Kidney (tissue), 22 donors: ENCODE results near the gene SGIP1. TPM values are rescaled to one million over a fixed set of nuclear protein-coding genes. Genes with fewer than 3 reads are reported as not detected.

Experiments used
- DNase-seq, 5 donors: peaks; one replicate each; pipeline ENCODE4 v3.0.0-alpha.2; 2013 to 2020
- FAIRE-seq: peaks from 2 replicates; lab custom pipeline; 2012; peaks lifted over from hg19 to GRCh38; lab: Jason Lieb, UNC
- H3K27ac ChIP-seq, 2 donors: one replicate each; pipeline ENCODE4 v1.7.0; 2013; ENCODE audit warnings: low read depth in 2 of 2, low read length in 2 of 2, inconsistent platforms in 1 of 2
- H3K27me3 ChIP-seq: one replicate; pipeline ENCODE4 v1.7.1; 2013; ENCODE audit warnings: low read length, inconsistent platforms; ENCODE audit not compliant: control insufficient read depth, insufficient read depth
- H3K36me3 ChIP-seq, 3 donors: one replicate each; pipeline versions ENCODE4 v1.7.0 to v1.7.1; 2013; ENCODE audit warnings: low read length in 3 of 3, control low read depth in 1 of 3, inconsistent platforms in 1 of 3; ENCODE audit not compliant: insufficient read depth in 3 of 3, control insufficient read depth in 2 of 3
- H3K4me1 ChIP-seq, 3 donors: one replicate each; pipeline versions ENCODE4 v1.7.0 to v1.7.1; 2013; ENCODE audit warnings: low read length in 3 of 3, inconsistent platforms in 1 of 3, low read depth in 1 of 3; ENCODE audit not compliant: control insufficient read depth in 2 of 3, insufficient read depth in 2 of 3
- H3K4me3 ChIP-seq, 3 donors: one replicate each; pipeline versions ENCODE4 v1.7.0 to v1.8.1; 2013; ENCODE audit warnings: low read length in 3 of 3, control low read depth in 1 of 3, inconsistent platforms in 1 of 3
- H3K9ac ChIP-seq, 3 donors: one replicate each; pipeline versions ENCODE4 v1.7.0 to v1.7.1; 2013; ENCODE audit warnings: low read length in 3 of 3, control low read depth in 1 of 3, inconsistent platforms in 1 of 3
- H3K9me3 ChIP-seq, 3 donors: one replicate each; pipeline versions ENCODE4 v1.7.0 to v1.7.1; 2013; ENCODE audit warnings: low read length in 3 of 3, control low read depth in 1 of 3, inconsistent platforms in 1 of 3; ENCODE audit not compliant: control insufficient read depth in 2 of 3, insufficient read depth in 1 of 3
- intact Hi-C: fragments of 100-400 bp; cut with DNase I; formaldehyde crosslinking; loops from one replicate; pipeline ENCODE4 v1.11.1; 2022
- long read RNA-seq, 10 donors: library from polyadenylated mRNA in 1 of 10; unstranded in 1 of 10; transcript quantifications; one replicate each; pipeline ENCODE4 v2.0.0 and lab custom pipeline, GENCODE V29; 2021 to 2026
- polyA plus RNA-seq: library from polyadenylated mRNA; stranded (reverse); fragments of 350-450 nt; fragmentation: Illumina TruSeq; extraction: RNeasy Lipid Tissue Mini Kit (QIAGEN cat#74804); gene quantifications from one replicate; pipeline ENCODE4 v1.2.3, GENCODE V29; 2014; ENCODE audit warnings: low read depth, low replicate concordance; ENCODE audit not compliant: insufficient read depth
- total RNA-seq: library from RNA; stranded (reverse); fragmentation: NEBNext Ultra II Directional; extraction: Animal tissue kit (Norgen Biotek cat#: 25700); gene quantifications from one replicate; pipeline ENCODE4 v1.2.1, GENCODE V29; 2021
- TF ChIP-seq, protein P1 (sequence below): IDR thresholded peaks from 3 replicates; pipeline ENCODE4 v1.5.1; 2012; ENCODE audit warnings: mild to moderate bottlenecking, moderate library complexity, borderline replicate concordance; ENCODE audit not compliant: insufficient read depth; ENCODE audit errors: extremely low read depth
- donor health status: control.
- donor health status: control.
- donor health status: control.
- donor health status: control.
- donor health status: control.
- donor health status: DM: yes; HTN: yes; CAD: no.
- donor health status: Normal renal cell carcinoma (clear cell type).

The SGIP1 gene, protein sequence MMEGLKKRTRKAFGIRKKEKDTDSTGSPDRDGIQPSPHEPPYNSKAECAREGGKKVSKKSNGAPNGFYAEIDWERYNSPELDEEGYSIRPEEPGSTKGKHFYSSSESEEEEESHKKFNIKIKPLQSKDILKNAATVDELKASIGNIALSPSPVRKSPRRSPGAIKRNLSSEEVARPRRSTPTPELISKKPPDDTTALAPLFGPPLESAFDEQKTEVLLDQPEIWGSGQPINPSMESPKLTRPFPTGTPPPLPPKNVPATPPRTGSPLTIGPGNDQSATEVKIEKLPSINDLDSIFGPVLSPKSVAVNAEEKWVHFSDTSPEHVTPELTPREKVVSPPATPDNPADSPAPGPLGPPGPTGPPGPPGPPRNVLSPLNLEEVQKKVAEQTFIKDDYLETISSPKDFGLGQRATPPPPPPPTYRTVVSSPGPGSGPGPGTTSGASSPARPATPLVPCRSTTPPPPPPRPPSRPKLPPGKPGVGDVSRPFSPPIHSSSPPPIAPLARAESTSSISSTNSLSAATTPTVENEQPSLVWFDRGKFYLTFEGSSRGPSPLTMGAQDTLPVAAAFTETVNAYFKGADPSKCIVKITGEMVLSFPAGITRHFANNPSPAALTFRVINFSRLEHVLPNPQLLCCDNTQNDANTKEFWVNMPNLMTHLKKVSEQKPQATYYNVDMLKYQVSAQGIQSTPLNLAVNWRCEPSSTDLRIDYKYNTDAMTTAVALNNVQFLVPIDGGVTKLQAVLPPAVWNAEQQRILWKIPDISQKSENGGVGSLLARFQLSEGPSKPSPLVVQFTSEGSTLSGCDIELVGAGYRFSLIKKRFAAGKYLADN
- 11.2 TPM for total RNA-seq
- 8.3 TPM for polyA plus RNA-seq
- long read RNA-seq, donor 1: 0 reads
- long read RNA-seq, donor 2, partial matches to known transcripts: 0 of 2 reads
- long read RNA-seq, donor 2, other reads (novel, unspliced or antisense): 0 of 2 reads
- long read RNA-seq, donor 3: 0 reads
- long read RNA-seq, donor 4: 0 reads
- long read RNA-seq, donor 5: 0 reads
- long read RNA-seq, donor 6, partial matches to known transcripts: 0 of 2 reads
- long read RNA-seq, donor 6, other reads (novel, unspliced or antisense): 0 of 2 reads
- long read RNA-seq, donor 7, partial matches to known transcripts: 1 of 2 reads
- long read RNA-seq, donor 7, other reads (novel, unspliced or antisense): 1 of 2 reads
- long read RNA-seq, donor 8: 0 reads
- long read RNA-seq, donor 9, partial matches to known transcripts: 0 of 1 reads
- long read RNA-seq, donor 9, other reads (novel, unspliced or antisense): 0 of 1 reads
- long read RNA-seq, donor 10: 0 reads

DNA sequence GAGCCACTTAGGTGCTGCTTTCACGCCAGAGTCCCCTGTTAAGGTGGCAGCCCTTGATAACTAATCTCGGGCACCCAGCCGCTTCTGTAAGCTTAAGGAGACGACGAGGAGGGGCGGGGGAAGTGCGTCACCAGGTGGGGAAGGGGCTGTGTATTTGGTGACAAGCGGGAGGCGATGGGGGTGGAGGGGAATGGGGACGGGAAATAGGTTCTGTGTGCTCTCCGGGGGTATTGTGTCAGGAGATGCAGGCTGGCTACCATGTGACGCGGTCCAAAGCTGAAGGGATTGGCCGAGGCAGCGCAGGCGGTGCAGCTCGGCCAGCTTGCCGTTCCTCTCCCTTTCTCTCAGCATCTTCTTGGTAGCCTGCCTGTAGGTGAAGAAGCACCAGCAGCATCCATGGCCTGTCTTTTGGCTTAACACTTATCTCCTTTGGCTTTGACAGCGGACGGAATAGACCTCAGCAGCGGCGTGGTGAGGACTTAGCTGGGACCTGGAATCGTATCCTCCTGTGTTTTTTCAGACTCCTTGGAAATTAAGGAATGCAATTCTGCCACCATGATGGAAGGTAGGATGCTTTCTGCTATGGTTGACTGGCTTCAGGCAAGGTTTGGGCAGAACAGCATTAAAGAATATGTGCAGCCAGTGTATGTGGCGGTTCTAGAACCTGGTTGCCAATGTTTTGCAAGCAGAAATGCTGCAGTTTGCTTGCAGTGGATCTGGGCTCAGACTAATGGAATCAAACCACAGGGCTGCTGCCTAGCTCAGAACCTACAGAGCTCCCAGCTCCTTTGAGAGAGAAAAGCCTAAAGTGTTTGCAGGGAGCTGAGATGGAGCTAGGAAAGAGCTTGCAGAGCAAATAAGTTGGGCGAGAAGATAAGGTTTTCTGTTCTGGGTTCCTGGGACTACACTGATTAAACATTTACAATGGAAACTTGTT lies at the start of gene SGIP1:
SGIP1 (plus strand) TSS at position 350 of the 937 bp plus-strand sequence; CDS start at position 556, 206 bp downstream.
- peak within 1 kb of the TSS; percentile 48 to 81 (median 70) for H3K4me3 ChIP-seq
- no peak for FAIRE-seq
- DNase-seq: peak; percentile 80 to 89 (median 83)
- peaks cover 0 to 2% (median 0%) of the 10 kb centered on the region in 3 donors for H3K4me1 ChIP-seq
- no peaks in the 10 kb centered on the region for H3K36me3 ChIP-seq
- TF ChIP-seq, protein P1, sequence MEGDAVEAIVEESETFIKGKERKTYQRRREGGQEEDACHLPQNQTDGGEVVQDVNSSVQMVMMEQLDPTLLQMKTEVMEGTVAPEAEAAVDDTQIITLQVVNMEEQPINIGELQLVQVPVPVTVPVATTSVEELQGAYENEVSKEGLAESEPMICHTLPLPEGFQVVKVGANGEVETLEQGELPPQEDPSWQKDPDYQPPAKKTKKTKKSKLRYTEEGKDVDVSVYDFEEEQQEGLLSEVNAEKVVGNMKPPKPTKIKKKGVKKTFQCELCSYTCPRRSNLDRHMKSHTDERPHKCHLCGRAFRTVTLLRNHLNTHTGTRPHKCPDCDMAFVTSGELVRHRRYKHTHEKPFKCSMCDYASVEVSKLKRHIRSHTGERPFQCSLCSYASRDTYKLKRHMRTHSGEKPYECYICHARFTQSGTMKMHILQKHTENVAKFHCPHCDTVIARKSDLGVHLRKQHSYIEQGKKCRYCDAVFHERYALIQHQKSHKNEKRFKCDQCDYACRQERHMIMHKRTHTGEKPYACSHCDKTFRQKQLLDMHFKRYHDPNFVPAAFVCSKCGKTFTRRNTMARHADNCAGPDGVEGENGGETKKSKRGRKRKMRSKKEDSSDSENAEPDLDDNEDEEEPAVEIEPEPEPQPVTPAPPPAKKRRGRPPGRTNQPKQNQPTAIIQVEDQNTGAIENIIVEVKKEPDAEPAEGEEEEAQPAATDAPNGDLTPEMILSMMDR: no peak
- H3K27ac ChIP-seq: peak within 1 kb of the TSS; percentile 69 to 90
- H3K27me3 ChIP-seq: no peaks in the 10 kb centered on the region
- intact Hi-C loops: no loop called here
- H3K9me3 ChIP-seq: no peaks in the 10 kb centered on the region
- peak within 1 kb of the TSS; percentile 54 to 78 (median 70) for H3K9ac ChIP-seq

DNA sequence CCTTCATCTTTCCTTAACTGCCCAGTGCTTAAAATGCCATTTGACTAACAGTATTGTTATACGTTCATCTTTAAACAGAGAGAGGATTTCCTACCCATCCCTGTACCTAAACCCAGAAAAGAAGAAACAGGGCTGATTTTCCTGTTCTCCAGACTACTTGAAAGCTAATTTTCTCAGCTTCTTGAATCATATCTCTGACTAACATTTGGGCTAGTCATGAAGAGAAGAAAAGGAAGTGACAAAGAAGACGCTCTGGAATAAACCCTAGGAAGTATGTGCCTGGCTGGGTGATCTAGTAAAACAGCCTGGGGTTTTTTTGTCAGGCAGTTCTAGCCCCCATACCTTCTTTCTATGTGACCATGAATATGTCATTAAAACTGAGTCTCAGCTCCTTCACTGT lies 44.8 kb upstream of the SGIP1 start:
- FAIRE-seq (no peak), DNase-seq (no peak)
- H3K9ac ChIP-seq: no peak overlapping the region
- H3K4me1 ChIP-seq: no peaks in the 10 kb centered on the region
- H3K36me3 ChIP-seq: no peaks in the 10 kb centered on the region
- no peaks in the 10 kb centered on the region for H3K27me3 ChIP-seq
- no peak overlapping the region for H3K4me3 ChIP-seq
- intact Hi-C loops: no loop called here
- no peak overlapping the region for H3K27ac ChIP-seq
- no peaks in the 10 kb centered on the region for H3K9me3 ChIP-seq
- TF ChIP-seq, protein P1: no peak
